GM06990 (cell line): Measurements from ENCODE around the gene NAPSA.

Experiments
- DNase-seq: peaks from one replicate; pipeline ENCODE4 v3.0.0-alpha.2; 2011; ENCODE audit not compliant: insufficient read length; ENCODE audit errors: extremely low read depth
- H3K27me3 ChIP-seq: replicated peaks from 2 replicates; pipeline ENCODE4 v1.6.0; 2011; ENCODE audit warnings: low read length; ENCODE audit not compliant: control insufficient read depth, insufficient read depth
- H3K36me3 ChIP-seq: 2 replicates; pipeline ENCODE4 v1.5.1; 2011; ENCODE audit warnings: low read length; ENCODE audit not compliant: control insufficient read depth, insufficient read depth
- H3K4me3 ChIP-seq: replicated peaks from 2 replicates; pipeline ENCODE4 v1.5.1; 2011; ENCODE audit warnings: low read depth, mild to moderate bottlenecking, control low read depth, low read length
- CTCF ChIP-seq: IDR thresholded peaks from 2 replicates; pipeline ENCODE4 v1.5.1; 2011; ENCODE audit warnings: low read length, control low read depth, mild to moderate bottlenecking, inconsistent platforms; ENCODE audit not compliant: insufficient read depth, poor library complexity, severe bottlenecking

Gene NAPSA

GRCh38 chr19:50381881-50382729 is 16.7 kb upstream of the NAPSA start:
- peaks cover 36% of the 10 kb centered on the region for H3K36me3 ChIP-seq
- no peak for DNase-seq
- no peaks in the 10 kb centered on the region for H3K27me3 ChIP-seq
- no peak overlapping the region for H3K4me3 ChIP-seq
- TF ChIP-seq CTCF = no peak

DNA sequence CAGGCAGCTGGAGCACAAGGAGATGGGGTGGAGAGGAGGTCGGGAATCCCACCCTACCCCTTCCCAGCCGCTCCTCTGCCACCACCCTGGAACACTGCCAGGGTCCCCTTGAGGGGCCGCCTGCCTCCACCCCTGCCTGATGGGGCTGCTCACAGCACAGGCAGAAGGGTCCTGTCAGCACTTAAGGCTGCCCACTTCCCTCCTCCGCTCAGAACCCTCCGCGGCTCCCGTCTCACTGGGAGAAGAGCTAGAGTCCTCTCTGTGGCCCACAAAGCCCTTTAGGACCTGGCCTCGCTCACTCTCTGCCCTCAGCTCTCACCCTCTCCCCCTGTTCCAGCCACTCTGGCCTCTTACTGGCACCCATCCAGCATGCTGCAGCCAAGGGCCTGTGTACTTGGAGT is 15.3 kb upstream of the NAPSA start:
- no peak for DNase-seq
- Histone ChIP-seq H3K27me3 (no peaks in the 10 kb centered on the region), H3K4me3 (no peak overlapping the region), H3K36me3 (peaks cover 33% of the 10 kb centered on the region)
- no peak for TF ChIP-seq CTCF

DNA sequence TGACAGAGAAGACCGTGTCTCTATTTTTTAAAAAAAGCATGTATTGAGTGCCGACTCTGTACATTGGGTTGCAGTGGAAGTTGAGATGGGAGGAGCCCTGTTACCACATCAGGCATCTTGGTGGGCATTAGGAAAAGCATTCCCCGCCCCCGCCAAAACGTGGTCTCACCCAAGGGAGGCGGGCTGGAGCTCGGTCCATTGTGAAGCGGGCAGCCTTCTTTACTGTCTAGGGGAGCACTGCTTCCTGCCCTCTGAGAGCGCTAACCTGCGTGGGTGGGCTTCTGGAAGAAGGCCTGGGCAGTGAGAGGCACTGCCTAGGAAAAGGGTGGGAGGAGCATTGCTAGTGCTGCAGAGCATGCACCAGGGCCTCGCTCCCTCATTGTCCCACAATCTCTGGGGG is 14.7 kb upstream of the NAPSA start:
- no peaks in the 10 kb centered on the region for H3K27me3 ChIP-seq
- TF ChIP-seq CTCF = no peak
- no peak overlapping the region for H3K4me3 ChIP-seq
- peaks cover 33% of the 10 kb centered on the region for H3K36me3 ChIP-seq
- DNase-seq = no peak

DNA sequence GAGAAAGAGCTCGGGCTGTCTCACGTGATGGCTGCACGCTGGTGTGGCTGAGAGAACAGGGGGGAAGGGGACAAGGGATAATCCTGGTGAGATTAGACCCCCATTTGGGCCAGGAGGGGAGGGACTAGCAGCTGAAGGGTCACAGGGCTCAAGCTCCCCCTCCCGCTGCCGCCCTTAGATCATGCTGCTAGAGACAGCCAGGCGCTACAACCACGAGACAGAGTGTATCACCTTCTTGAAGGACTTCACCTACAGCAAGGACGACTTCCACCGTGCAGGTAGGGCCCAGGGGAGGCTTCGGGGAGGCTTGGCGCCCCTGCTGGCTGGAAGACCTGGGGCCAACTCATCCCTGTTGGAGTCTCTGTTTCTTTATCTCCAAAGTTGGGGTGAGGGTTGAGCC is 14.2 kb upstream of the NAPSA start:
- no peak for DNase-seq
- Histone ChIP-seq H3K27me3 (no peaks in the 10 kb centered on the region), H3K36me3 (peaks cover 33% of the 10 kb centered on the region), H3K4me3 (no peak overlapping the region)
- no peak for TF ChIP-seq CTCF

DNA sequence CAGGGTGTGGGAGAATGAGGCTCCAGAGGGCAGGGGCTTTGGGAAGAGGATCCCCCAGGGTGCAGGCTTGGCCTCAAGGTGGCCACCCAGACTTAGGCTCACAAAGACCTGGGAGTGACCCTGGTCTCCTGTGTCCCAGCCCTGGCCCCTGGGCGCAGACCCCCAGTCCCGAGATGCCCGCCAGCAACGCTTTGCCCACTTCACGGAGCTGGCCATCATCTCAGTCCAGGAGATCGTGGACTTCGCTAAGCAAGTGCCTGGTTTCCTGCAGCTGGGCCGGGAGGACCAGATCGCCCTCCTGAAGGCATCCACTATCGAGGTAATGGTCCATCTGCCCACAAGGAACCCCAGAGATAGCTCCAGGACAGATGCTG is 13.4 kb upstream of the NAPSA start:
- H3K36me3 ChIP-seq = peaks cover 33% of the 10 kb centered on the region
- no peak overlapping the region for H3K4me3 ChIP-seq
- no peaks in the 10 kb centered on the region for H3K27me3 ChIP-seq
- DNase-seq = no peak
- no peak for TF ChIP-seq CTCF
